HUDEP-2 (cell line): ENCODE data around the gene IDH3G.

Experiments used
- DNase-seq, 76 experiments: peaks; one replicate each; lab custom pipeline; 2025; ENCODE audit not compliant: unreplicated experiment in 76 of 76; lab: John Stamatoyannopoulos, UW

Gene IDH3G

DNA sequence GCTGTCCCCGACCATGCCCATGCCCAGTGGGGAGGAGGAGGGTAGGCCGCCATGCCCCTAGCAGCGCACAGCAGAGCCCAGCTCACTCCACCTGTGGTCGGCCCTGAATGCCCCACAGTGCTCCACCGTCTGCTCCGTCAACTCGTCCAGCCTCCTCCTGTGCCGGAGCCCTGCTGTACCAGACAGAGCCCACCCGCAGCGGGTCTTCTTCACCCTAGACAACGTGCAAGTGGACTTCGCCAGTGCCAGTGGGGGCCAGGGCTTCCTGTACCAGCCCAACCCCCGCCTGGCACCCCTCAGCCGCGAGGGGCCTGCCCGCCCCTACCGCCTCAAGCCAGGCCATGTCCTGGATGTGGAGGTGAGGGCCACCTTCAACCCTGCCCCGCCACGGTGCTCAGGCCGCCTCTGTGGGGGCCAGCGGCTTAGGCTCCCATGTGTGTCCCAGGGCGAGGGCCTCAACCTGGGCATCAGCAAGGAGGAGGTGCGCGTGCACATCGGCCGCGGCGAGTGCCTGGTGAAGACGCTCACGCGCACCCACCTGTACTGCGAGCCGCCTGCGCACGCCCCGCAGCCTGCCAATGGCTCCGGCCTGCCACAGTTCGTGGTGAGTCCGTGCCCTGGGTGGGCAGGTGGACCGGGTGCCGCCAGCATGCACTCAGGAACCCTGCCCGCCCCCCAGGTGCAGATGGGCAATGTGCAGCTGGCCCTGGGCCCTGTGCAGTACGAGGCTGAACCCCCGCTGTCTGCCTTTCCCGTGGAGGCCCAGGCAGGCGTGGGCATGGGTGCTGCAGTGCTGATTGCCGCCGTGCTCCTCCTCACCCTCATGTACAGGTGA, 20.2 kb downstream of the IDH3G start:
- no peak for DNase-seq

GRCh38 chrX:153773218-153773611, 21.0 kb downstream of the IDH3G start:
- no peak for DNase-seq

DNA sequence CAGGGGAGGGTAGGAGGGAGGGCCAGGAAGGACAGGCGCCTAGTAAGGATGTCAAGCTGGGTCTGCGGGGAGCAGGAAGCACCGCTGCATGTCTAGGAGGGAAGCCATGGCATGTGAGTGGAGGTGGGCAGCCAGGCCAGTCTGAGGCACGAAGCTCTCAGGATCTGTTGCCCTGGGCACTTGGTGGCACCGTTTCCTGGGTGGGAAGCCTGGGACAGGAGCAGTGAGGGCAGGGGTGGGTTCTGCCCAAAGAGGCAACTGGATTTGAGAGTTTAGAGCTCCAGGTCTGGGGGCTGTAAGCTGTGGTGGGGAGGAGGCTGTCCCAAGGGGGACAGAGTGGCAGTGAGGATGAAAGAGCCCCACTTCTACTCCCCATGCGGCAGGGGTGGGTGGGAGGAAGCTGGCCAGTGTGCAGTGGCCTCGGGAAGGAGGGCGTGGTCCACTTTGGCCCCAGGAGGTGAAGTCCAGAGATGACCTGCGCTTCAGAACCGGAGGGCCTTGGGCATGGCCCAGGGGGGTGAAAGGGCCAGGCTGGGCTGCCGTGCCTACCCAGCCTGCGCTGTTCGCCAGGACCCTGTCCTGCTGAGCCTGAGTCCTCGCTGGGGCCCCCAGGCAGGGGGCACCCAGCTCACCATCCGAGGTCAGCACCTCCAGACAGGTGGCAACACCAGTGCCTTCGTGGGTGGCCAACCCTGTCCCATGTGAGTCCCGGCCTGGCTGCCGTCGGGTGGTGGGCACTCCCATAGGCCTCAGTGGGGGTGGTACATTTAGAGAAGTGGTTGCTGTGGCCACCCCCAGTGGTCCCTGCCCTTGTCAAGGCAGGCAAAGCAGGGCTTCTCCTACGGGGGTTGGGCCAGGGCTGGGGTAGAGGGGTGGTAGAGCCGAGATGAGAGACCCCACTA, 21.6 kb downstream of the IDH3G start:
- DNase-seq, result no peak

- no peak for DNase-seq
Observed at GRCh38 chrX:153771415-153772315, 22.5 kb downstream of the IDH3G start.

DNA sequence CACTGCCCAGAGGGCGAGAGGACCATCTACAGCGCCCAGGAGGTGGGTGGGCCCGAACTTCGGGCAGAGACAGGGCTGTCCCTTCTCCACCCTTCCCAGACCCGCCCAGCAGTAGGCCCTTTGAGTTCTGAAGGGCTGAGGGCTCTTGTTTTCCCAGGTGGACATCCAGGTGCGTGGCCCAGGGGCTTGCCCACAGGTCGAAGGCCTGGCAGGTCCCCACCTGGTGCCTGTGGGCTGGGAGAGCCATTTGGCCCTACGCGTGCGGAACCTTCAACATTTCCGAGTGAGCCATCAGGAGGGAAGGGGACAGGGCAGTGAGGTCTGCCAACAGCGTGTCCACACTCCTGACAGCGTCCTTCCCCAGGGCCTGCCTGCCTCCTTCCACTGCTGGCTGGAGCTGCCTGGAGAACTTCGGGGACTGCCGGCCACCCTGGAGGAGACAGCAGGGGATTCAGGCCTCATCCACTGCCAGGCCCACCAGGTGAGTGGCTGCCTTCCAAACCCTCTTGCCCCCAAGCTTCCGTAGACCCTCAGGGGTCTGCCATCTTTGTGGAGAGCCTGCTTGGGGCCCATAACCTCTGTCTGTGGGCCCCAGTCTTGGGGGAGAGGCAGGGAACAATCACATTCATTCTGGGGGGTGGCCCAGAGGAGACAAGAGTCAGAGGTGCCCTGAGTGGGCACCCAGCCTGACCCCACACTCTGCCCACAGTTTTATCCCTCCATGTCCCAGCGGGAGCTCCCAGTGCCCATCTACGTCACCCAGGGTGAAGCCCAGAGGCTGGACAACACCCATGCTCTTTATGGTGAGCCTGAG, 23.4 kb downstream of the IDH3G start:
- DNase-seq, result no peak

DNA sequence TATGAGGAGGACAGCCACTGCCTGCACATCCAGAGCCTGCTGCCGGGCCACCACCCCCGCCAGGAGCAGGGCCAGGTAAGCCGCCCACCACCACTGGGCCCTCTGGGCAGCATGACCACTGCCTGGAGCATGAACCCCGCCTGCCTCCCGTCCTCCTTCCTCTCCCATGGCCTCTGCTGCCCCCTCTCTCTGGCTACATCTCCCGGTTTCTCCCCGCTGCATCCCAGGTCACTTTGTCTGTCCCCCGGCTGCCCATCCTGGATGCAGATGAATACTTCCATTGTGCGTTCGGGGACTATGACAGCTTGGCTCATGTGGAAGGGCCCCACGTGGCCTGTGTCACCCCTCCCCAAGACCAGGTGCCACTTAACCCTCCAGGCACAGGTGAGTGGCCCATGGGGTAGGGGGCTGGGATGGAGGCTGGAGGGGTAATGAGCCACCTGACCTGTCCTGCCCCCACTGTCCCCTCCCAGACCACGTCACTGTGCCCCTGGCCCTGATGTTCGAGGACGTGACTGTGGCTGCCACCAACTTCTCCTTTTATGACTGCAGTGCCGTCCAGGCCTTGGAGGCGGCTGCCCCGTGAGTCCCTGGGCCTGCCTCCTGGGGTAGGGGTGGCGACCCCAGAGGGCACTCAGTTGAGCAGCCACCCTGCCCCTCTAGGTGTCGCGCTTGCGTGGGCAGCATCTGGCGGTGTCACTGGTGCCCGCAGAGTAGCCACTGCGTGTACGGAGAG, 24.1 kb downstream of the IDH3G start:
- no peak for DNase-seq

DNA sequence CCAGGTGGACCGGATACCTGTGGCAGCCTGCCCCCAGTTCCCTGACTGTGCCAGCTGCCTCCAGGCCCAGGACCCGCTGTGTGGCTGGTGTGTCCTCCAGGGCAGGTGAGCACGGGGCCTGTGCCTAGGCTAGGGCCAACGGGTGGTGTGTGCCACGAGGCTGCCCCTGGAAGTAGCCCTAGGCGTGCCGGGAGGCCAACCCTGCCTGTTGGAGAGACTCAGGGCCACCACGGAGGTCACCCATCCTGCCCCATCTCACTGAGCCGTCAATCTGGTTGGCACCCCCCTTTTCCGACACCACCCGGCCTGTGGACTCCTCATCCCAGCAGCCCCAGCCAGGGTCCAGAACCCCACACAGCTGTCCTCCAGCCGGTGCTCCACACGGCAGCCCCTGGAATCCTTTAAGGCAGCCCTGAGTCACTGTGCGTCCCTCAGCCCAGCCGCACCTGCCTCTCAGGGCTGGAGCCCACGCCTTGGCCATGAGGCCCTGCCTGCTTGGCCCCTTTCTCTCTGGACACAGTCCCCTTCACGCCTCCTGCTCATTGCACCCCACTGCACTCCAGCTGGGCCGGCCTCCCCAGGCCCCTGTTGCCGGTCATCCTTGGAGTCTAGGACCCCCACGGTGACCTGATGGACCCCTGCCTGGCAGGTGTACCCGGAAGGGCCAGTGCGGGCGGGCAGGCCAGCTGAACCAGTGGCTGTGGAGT, 24.9 kb downstream of the IDH3G start:
- DNase-seq, result no peak

DNA sequence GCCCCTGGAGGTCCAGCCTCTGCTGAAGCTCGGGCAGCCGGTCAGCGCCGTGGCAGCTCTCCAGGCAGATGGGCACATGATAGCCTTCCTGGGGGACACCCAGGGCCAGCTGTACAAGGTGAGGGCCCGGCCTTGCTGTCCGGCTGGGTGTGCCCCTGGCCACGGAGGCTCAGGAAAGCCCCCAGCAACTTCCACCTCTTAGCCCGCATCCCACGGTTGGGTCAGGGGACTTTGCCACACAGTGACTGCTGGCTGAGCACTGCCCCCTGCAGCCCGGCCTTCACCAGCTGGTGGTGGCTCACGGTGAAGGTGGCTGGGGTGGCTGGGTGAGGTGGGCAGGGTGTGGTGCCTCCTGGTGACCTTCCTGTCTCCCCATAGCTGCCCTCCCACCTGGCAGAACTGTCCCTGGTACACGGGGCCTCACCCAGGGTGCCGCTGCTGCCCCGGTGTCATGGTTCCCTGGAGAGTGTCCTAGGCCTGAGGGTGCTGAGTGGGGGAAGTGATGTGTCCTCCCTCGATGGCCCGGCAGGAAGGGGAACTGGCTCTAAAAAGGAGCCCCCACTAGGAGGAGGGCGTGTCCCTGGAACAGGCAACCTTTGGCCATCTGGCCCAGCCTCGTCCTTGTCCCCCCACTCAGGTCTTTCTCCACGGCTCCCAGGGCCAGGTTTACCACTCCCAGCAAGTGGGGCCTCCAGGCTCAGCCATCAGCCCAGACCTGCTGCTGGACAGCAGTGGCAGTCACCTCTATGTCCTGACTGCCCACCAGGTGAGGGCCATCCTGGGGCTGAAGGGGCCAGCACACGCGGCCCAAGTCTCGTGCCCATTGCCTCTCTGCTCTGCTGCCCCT, 25.6 kb downstream of the IDH3G start:
- DNase-seq, result no peak

DNA sequence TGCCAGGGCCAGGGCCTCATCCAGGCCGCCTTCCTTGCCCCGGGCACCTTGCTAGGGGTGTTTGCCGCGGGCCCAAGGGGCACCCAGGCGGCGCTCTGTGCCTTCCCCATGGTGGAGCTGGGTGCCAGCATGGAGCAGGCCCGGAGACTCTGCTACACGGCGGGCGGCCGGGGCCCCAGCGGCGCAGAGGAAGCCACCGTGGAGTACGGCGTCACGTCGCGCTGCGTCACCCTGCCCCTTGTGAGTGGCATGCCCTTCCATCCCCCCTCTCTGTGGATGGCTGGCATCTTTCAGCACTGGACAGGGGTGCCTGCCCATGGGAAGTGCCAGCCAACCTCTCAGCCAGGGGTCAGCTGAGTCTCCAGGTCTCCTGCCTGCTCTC, 26.5 kb downstream of the IDH3G start:
- DNase-seq, result no peak

- DNase-seq, result no peak
Observed at GRCh38 chrX:153766871-153767673, 27.1 kb downstream of the IDH3G start.

DNA sequence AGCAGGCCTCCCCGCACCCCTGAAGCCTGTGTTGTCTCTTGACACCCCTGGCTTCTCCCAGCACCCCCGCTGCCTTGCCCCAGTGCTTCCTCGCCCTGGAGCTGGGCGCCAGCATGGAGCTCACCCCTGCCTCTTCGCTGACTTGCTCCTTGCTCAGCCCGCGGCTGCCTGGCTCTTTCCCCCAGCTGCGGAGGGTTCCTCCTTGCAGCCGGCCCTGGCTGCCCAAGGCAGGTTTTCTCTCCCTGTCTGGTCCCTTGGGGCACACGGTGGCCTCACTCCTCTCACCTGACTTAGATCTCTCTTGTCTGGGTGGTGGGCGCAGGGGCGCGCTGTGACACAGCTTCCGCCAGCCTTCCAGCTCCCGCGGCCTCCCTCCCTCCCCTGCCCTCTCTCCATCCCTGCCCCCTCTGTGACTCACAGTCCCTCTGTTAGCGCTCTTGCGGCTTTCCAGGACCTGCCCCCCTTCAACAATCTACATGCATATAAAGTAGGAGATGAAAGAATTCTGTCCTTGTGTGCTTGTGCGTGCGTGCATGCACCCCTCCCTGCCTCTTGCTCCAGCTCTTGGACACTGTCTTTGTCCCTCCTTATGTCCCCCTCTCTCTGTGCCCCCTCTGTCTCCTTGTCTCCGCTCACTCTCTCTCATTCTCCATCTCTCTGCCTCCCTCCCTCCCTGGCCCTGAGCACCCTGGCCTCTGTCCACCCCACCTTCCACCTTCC, 27.9 kb downstream of the IDH3G start:
- DNase-seq, result peak in 64 of 76 experiments; percentile 0 to 76 (median 34)

DNA sequence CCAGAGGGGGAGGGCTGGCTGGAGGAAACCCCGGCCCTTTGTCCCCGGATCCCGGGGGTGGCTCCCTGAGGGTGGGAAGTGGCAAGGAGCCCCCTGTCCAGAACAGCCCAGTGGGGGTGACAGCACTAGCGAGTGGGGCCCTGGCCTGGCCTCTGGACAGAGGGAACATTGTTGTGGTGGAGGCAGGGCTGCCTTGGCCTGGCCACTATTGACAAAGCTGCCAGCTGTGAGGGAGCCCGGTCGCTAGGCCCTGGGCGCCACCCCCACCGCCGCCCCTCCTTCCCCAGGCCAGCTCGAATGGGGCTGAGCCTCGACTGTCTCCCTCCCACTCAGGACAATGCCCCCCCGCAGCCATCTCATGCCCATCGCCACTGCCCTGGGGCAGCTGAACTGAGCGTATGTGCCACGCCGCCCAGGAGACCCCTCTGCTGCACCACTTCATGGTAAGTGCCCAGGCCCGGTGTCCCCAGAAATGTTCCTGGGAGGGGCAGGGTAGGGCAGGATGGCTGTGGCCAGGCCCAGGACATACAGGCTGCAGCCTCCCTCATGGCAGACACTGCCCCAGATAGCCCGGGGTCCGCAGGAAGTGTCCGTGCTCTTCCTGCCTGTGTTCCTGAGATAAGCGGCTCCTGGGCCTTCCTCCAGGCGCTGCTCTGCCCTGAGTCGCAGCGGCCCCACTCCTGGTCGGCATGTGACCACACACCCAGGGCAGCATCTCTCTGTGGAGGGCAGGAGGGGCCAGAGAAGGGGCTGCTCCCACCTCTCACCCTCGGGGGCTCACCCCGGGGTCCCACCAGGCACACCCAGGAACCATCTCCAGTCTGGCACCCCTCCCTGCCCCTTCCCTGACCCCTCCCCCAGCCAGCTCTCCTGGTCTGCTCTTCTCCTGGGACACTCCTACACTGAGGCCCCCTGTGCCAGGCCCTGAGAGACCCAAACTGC, 28.8 kb downstream of the IDH3G start:
- peak in 69 of 76 experiments; percentile 2 to 71 (median 40) for DNase-seq

DNA sequence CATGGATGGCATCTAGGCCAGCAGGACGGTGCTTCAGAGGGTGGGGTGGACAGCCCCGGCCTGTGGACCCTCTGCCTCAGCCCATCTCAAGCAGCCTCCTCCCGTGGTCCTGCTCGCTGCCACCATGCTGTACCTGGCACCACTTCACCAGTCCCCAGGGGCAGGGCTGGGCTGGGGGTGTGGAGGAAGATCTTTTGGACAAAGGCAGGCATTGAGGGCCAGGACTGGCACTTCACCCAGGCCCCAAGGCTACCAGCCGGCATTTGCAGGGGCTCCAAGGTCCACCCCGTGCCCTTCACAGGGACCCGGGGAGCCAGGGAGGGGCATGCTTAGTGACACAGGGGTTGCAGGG, 29.4 kb downstream of the IDH3G start:
- no peak for DNase-seq

DNA sequence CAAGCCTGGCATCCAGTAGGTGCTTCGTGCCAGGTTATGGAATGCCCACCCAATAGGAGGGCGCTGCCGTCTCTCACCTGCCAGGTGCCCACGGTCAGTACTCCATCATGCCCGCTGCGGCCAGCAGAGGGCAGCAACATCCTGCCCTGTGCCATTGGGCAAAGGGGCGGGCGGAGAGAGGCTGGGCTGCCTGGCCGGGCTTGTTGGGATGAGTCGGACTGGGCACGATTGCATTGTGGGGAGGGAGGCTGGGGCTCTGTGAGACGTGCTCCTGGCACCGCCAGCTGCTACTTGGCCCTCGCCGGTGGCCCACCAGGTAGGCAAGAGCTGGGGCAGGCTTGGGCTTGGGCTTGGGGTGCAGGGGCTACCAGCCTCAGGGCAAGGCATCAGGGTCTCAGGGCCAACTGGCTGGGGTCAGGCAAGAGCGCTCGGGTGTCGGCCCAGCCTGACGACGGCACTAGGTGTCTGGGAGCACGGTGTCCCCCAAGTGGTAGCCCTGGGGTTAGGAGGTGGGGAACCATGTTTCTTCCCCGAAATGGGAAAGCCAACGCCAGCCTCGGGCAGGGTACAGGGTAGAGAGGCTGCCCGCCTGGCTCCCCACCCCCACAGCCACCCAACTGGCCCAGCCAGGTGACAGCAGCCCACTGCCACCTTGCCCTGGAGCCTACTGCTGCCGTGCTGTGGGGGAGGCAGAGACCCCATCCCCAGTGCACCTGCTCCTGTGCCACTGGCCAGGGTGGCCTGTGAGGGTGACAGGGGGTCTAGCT, 30.0 kb downstream of the IDH3G start, which contains the start of gene PLXNB3:
Gene PLXNB3, plus strand, starts transcription at position 261 of the 767 bp plus-strand sequence. CDS start 1,287 bp downstream, outside the sequence.
- DNase-seq, result peak in 73 of 76 experiments; percentile 0 to 79 (median 61)
